Esophagus muscularis mucosa (tissue), 3 donors: ENCODE measurements around the gene SYNE1.

Source experiments
- CTCF ChIP-seq, 3 experiments: fragments of 200-600 bp in 2 of 3; fragments of 450-650 bp in 1 of 3; sonication (generic) in 2 of 3; IDR thresholded peaks; one replicate each; pipeline ENCODE4 v1.5.1; 2017 to 2019; ENCODE audit warnings: antibody characterized with exemption in 3 of 3, mild to moderate bottlenecking in 2 of 3, moderate library complexity in 1 of 3
- POLR2A ChIP-seq: fragments of 450-650 bp; IDR thresholded peaks from one replicate; pipeline ENCODE4 v1.6.1; 2017; ENCODE audit warnings: antibody characterized with exemption, moderate library complexity, mild to moderate bottlenecking, low read depth
- POLR2AphosphoS5 ChIP-seq, 2 donors: sonication (generic); formaldehyde crosslinking; IDR thresholded peaks; one replicate each; pipeline ENCODE4 v1.6.1; 2017; ENCODE audit warnings: antibody characterized with exemption in 2 of 2

DNA sequence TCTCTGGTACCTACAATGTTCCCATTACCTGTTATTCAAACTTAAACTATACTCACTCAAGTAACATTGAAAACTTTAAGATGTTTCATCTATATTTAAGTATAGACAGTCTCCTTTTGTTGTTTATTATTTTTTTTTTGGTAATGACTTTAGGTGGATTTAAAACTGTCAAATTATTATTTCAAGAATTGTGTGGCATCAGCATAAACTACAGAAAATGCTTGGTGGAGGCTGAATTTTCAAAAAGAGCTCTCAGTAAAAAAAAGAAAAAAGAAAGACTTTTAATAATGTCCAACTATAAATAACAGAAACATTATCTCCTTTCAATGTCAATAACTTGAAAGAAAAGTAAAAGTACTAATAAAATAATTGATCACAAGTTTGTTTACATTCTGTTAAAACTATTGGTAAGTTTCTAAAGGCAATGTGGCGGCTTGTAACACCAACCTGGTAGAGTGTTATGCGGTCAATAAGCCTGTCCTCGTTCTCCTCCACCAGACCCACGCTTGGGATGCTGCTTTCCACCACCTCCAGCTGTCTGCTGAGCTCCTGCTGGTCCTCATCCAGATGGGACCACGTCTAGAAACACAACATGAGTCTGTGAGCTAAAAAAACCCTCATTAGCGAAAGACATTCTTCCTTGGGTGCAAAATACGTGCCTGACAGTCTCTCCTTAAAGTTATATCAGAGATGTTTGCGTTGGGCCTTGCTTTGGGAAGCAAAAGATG, 400.6 kb downstream of the SYNE1 start:
- no peak for TF ChIP-seq CTCF (IDR thresholded peaks at IDR 0.05)
- TF ChIP-seq POLR2AphosphoS5 (IDR thresholded peaks at IDR 0.05), result no peak
- no peak for TF ChIP-seq POLR2A
